NCI-H1694 (cell line): Measurements from ENCODE around the gene LRP3.
"Not testable (repeated sequence)": the region's sequence is repeated elsewhere in the genome, so short reads cannot be mapped to it uniquely, and the experiment has no call there.

Source experiments
- DNase-seq: peaks from one replicate; lab custom pipeline; 2025; lab: John Stamatoyannopoulos, UW

LRP3 gene, protein sequence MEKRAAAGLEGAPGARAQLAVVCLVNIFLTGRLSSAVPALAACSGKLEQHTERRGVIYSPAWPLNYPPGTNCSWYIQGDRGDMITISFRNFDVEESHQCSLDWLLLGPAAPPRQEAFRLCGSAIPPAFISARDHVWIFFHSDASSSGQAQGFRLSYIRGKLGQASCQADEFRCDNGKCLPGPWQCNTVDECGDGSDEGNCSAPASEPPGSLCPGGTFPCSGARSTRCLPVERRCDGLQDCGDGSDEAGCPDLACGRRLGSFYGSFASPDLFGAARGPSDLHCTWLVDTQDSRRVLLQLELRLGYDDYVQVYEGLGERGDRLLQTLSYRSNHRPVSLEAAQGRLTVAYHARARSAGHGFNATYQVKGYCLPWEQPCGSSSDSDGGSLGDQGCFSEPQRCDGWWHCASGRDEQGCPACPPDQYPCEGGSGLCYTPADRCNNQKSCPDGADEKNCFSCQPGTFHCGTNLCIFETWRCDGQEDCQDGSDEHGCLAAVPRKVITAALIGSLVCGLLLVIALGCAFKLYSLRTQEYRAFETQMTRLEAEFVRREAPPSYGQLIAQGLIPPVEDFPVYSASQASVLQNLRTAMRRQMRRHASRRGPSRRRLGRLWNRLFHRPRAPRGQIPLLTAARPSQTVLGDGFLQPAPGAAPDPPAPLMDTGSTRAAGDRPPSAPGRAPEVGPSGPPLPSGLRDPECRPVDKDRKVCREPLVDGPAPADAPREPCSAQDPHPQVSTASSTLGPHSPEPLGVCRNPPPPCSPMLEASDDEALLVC

DNA sequence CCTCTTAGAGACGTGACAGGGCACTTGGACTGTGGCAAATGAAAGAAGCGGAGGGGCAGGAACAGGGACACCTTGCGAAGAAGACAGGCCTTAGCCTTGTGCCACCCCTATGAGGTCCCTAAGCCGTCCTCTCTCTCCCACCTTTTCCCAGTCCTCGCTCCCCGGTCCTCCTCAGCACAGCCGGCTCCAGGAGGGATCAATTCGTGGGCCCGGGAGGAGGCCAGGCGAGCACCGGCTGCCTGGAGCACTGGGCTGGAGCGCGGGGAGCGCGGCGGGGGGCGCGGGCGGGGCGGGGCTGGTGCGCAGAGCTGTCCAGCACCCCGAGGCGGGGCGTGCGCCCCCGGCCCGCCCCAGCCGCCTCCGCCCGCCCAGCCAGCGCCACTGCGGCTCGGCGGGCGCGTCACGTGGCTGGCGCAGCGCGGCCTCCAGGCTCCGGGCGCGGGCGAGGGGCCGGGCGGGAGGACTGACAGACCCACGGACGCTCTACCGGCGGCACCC is at the start of gene LRP3:
Gene LRP3 (plus strand): TSS at position 466 of the 498 bp plus-strand sequence. CDS start 456 bp downstream, outside the sequence.
- DNase-seq: no peak

DNA sequence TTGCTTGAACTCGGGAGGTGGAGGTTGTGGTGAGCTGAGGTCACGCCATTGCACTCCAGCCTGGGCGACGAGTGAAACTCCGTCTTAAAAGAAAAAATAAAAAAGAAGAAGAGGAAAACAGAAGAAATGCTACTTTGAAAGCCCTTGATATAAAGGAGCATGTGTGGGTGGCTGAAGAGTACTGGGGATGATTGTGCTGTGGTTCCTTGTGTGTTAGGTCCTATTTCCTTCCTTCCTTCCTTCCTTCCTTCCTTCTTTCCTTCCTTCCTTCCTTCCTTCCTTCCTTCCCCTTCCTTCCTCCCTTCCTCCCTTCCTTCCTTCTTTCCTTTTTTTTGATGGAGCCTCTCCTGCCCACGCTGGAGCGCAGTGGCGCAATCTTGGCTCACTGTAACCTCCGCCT is 47.9 kb upstream of the LRP3 start:
- DNase-seq: no peak

DNA sequence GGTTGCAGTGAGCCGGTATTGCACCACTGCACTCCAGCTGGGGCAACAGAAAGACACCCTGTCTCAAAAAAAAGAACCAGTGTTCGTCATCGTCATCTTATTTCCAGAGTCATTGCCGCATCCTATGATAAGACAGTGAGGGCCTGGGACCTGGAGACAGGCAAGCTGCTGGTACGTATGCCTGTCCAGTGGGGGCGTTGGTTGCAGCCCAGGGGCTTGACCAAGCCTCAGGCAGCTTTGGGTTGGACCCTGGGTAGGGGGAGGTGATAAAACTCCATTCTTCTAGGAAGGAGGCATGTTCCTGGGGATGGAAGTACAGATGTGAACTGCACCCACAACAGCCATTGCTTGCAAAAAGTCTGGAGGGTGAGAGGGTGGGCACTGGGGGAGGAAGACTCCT is 46.6 kb upstream of the LRP3 start:
- no peak for DNase-seq

DNA sequence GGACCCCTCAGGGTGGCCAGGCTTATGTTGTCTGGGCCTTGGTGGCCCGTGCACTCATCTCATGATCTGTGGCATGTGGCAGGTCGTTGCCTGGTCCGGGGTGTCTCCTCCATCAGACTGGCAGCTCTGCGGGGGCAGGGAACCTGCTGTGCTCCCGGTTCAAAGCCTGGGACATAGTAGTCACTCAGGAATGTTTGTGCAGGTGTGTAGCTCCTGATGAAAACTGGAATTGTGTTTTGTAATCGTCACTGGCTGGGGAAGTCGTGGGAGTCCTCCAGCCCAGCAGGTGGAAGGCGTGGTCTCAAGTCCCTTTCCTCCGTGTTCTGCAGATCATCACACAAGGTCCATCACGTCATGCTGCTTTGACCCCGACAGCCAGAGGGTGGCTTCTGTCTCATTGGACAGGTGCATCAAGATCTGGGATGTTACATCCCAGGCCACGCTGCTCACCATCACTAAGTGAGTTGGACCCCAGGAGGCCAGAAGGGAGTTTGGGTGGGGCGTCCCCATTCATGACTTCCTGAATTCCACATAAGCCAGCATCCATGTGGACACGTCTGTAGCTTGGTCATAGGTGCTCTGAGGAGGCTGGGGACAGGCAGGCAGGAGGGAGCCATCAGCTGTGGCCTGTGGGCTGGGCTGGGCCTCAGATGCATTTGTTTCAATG is 43.1 kb upstream of the LRP3 start:
- no peak for DNase-seq

DNA sequence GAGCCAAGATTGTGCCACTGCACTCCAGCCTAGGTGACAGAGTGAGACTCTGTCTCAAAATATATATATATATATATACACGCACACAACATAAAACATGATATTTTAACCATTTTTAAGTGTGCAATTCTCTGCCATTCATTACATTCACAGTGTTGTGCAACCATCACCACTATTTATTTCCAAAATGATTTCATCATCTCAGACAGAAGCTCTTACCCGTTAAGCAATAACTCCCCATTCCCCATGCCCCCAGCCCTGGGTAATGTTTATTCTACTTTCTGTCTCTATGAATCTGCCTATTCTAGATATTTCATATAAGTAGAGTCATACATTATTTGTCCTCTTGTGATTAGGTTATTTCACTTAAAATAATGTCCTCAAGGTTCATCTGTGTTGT is 42.0 kb upstream of the LRP3 start:
- DNase-seq: no peak

DNA sequence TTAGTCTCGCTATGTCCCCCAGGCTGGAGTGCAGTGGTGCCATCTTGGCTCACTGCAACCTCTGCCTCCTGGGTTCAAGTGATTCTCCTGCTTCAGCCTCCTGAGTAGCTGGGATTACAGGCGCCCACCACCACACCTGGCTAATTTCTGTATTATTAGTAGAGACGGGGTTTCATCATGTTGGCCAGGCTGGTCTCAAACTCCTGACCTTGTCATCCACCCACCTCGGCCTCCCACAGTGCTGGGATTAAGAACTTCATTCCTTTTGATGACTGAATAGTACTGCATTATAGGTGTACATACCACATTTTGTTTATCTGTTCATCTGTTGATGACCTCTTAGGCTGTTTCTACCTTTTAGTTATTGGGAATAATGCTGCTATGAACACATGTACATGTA is 41.5 kb upstream of the LRP3 start:
- DNase-seq: not testable (repeated sequence)

DNA sequence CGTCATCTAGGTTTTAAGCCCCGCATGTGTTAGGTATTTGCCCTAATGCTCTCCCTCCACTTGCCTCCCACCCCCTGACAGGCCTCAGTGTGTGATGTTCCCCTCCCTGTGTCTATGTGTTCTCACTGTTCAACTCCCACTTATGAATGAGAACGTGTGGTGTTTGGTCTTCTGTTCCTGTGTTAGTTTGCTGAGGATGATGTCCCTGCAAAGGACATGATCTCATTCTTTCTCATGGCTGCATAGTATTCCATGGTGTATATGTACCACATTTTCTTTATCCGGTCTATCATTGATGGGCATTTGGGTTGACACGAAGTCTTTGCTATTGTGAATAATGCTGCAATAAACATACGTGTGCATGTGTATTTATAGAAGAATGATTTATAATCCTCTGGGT is 39.8 kb upstream of the LRP3 start:
- DNase-seq: not testable (repeated sequence)

DNA sequence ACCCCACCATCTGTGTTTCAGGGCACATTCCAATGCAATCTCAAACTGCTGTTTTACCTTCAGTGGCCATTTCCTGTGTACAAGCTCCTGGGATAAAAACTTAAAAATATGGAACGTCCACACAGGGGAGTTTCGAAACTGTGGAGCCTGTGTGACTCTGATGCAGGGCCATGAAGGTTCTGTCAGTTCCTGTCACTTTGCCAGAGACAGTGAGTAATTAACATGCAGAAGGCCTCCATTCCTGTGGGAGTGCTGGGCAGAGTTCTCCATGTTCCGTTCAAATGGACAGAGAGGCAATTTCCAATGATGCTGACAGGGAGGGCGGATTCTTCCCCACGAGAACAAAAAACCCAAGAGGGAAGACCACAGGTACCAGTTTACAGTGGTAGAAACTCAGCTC is 37.8 kb upstream of the LRP3 start:
- DNase-seq: no peak

DNA sequence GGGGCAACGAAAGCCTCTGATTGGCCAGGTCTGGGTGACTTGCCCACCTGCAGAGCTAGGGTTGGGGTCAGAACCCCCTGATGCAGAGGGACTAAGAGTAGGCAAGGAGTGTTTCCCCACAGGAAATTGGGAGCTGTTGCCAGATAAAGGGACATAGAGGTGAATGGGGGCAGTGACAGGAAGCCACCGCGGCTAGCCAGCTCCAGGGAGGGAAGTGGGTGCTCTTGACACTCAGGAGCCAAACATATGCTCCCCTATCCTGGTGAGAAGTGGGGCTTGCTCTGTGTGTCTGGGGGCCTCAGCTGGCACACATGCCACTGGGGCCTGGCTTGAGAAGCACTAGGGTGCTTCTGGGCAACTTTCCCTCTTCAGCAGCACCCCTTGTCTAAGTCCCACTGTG is 36.2 kb upstream of the LRP3 start:
- no peak for DNase-seq

DNA sequence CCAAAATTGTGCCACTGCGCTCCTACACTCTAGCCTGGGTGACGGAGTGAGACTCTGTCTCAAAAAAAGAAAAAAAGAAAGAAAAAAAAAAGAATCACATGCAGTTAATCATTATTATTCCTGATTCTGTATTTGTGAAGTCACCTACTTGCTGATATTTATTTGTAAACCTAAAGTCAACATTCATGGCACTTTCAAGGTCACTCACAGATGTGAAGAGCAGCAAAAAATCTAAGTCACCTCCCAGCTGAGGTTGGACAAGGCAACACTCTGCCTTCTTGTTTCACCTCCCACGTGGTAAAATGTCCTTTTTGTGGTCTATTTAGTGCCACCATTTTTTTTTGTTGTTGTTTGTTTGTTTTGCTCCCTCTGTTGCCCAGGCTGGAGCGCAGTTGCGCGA is 35.8 kb upstream of the LRP3 start:
- DNase-seq: no peak

DNA sequence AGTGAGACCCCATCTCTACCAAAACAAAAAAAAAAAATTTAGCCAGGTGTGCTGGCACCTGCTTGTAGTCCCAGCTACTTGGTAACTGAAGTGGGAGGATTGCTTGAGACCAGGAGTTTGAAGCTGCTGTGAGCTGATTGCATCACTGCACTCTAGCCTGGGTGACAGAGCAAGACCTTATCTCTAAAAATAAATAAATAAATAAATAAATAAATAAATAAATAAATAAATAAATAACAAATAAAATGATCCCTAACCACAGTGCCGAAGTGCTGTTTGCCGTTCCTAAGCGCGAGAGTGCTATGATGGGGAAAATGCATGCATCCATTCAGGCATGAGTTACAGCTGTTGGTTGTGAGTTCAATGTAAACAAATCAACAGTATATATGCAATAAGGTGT is 35.0 kb upstream of the LRP3 start:
- no peak for DNase-seq

DNA sequence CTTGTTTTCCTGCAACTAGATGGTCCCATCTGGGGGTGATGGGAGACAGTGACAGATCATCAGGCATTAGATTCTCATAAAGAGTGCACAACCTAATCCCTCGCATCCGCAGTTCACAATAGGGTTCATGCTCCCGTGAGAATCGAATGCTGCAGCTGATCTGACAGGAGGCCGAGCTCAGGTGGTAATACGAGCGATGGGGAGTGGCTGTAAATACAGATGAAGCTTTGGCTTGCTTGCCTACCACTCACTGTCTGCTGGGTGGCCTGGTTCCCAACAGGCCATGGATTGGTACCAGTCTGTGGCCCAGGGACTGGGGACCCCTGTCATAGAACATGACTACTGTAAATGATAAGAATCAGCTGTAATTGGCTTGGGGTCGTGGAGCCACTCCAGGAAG is 34.2 kb upstream of the LRP3 start:
- DNase-seq: no peak

DNA sequence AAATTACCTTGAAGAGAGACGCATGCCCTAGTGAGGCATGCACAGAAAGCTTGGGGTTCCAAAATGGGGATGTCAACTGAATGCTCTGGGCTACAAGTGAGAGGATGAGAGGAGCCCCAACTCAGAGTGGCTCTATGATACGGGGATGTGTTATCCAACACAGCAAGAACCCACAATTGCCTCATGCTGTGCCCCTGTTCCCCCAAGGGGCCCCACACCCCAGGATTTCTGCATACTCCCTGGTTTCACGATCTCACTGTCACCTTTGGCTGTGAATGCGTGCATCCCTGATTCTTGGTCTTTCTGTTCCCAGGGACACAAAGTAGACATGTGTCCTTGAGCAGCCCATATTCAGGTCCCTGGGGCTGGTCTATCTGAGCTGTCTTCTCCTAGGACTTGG is 32.9 kb upstream of the LRP3 start:
- no peak for DNase-seq

DNA sequence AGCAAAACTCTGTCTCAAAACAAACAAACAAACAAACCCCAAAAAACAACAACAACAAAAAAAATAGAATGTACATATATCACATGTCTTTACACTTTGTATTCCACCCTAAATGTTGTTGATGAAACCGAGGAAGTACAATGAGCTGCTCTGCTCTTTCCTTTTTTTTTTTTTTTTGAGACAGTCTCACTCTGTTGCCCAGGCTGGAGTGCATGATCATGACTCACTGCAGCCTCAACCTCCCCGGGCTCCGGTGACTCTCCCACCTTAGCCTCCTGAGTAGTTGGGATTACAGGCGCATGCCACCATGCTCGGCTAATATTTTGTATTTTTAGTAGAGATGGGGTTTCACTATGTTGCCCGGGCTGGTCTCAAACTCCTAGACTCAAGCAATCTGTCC is 30.6 kb upstream of the LRP3 start:
- DNase-seq: no peak

DNA sequence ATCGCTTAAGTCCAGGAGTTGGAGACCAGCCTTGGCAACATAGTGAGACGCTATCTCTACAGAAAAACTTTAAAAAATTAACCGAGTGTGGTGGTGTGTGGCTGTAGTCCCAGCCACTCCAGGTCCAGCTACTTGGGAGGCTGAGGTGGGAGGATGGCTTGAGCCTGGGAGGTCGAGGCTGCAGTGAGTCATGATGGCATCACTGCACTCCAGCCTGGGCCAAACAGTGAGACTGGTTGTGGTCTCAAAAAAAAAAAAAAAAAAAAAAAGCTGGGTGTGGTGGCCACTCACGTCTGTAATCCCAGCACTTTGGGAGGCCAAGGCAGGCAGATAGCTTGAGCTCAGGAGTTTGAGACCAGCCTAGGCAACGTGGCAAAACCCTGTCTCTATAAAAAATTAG is 28.1 kb upstream of the LRP3 start:
- DNase-seq: not testable (repeated sequence)

DNA sequence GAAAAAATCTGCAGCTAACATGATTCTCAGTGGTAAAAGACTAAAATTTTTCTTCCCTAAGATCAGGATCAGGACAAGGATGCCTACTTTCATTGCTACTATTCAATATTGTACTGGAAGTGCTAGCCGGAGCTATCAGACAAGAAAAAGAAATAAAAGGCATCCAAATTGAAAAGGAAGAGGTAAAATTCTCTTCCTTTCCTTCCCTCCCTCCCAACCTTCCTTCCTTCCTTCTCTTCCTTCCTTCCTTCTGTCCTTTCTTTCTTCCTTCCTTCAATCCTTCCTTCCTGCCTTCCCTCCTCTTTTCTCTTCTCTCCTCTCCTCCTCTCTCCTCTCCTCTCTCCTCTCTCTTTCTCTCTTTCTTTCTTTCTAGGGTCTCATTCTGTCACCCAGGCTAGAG is 26.7 kb upstream of the LRP3 start:
- DNase-seq: no peak

DNA sequence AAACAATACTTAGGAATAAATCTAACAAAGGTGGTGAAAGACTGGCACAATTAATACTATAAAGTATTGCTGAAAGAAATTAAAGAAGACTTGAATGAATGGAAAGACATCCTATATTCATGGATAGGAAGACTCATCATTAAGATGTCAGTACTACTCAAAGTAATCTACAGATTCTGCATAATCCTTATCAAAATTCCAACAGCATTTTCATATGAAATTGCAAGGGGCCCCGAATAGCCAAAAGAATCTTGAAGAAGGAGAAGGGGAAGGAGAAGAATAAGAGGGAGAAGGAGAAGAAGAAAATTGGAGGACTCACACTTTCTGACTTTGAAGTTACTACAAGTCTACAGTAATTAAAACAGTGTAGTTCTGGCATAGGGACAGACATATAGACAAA is 25.6 kb upstream of the LRP3 start:
- no peak for DNase-seq

DNA sequence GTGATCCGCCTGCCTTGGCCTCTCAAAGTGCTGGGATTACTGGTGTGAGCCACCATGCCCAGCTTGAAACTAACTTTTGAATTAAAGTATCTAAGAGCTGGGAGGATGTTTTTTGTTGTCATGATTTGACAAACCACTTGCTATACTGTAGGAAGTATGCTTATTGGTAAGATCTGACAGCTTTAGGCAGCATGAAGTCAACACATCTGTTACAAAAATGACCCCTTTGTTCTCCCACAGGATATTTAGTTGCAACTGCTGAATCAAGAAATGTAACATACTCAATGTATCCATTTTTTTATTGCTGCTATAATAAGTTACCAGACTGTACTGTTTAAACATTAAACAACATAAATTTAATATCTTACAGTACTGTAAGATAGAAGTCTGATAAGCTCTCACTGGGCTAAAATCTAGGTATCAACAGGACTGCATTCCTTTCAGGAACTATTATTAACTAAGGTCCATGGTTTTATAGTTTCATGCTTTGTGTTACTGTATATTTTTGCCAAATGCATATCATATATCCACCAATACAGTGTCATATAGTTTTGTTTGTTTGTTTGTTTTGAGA is 22.8 kb upstream of the LRP3 start:
- no peak for DNase-seq

DNA sequence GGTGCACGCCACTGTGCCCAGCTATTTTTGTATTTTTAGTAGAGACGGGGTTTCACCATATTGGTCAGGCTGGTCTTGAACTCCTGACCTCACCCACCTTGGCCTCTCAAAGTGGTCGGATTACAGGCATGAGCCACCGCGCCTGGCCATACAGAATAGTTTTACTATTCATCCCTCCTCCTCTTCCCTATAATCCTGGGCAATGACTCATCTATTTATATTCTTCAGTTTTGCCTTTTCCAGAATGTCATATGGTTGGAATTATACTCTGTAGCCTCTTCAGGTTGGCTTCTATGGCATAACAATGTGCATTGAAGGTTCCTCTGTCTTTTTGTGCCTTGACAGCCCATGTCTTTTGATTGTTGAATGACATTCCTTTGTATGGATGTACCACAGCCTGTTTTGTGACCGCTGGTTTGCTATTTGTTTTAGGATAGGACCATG is 22.2 kb upstream of the LRP3 start:
- DNase-seq: no peak

DNA sequence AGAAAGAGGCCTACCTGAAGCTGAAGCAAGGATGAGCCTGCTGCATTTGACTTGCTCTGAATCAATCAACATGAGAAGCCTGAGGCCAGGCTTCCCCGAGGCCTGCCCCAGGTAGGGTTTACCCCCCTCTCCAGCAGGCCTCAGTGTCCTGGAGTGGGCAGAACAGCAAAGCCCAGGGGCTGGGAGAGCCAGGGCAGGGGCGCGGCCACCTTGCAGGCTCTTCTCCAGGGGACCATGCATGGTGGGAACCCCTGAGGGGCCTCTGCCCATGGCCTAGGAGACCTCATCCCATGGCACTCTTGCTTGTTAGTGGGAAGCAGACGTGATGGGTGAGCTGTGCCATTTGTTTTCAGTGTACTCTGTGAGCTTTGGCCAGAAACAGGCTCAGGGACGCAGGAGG is 19.9 kb upstream of the LRP3 start:
- no peak for DNase-seq

DNA sequence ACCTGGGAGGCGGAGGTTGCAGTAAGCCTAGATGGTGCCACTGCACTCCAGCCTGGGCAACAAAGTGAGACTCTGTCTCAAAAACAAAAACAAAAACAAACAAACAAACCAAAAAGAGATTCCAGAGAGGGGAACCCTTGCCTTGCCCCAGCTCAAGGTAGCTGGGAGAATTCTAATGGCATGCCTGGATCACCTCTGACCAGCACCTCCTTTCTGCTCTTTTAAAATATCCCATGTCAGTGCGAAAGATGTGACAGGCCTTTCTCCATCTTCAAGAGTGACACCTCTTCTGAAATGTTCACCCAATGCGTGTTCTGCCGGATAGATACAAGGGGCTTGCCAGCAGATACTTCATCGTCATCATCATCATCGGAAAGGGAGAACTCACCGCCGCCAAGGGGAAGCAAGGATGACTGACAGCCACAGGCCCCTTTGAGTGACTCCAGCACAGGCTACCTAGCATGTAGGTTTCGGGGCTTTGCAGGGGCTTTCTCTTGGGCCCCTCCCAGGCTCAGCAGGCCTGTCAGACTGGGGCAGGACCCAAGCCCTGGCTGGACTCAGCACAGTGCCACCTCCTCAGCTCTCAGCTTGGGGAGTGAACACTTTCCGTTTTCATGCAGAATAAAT is 18.9 kb upstream of the LRP3 start:
- DNase-seq: no peak
